HG03342 (cell line): ENCODE measurements around the gene RINL.
"Not testable (repeated sequence)": the region's sequence is repeated elsewhere in the genome, so short reads cannot be mapped to it uniquely, and the experiment has no call there.

Experiments used
- ATAC-seq: cut with Tn5 transposase; IDR thresholded peaks from one replicate; pipeline ENCODE4 v1.9.1; 2021; ENCODE audit warnings: mild to moderate bottlenecking, moderate library complexity; ENCODE audit not compliant: unreplicated experiment

Gene RINL

GRCh38 chr19:38836159-38836982 is 41.7 kb downstream of the RINL start:
- no peak for ATAC-seq

- no peak for ATAC-seq
Measured at GRCh38 chr19:38834590-38834989, 43.5 kb downstream of the RINL start.

- no peak for ATAC-seq
Measured at GRCh38 chr19:38834104-38834490, 44.0 kb downstream of the RINL start.

DNA sequence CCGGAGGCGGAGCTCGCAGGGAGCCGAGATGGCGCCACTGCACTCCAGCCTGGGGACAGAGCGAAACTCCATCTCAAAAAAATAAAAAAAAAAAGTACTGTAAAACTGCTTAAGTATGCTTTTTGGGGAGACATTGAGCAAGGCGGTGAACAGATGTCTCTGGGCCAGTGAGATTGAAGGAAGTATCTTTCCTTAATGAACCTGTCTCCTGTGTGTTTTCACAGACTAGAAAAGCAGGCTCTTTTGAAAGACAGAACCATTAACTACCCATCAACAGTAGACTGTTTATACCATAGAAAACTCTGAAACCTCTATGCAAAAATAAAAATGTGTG is 45.0 kb downstream of the RINL start:
- ATAC-seq = no peak

DNA sequence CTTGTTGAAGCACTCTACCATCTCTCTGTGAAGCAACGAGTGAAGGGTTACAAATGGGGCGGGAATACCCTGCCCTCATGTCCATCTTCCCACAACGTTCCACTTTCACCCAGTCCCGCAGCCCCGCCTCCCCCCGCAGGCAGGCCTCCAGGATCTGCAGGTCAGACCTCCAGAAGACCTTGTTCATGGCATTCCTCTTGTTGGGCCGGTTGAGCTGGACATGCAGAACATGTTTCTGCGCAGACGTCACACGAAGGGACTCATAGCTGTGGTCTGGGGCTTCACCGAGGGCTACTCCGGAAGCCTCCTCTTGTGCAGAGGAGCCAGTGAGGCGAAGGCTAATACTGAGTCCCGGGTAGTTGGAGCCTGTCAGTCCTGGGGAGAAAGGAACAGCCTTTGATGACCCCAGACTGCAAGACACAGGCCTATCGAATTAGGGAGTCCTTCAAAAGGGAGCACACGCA is 46.9 kb downstream of the RINL start:
- peak; percentile 43 for ATAC-seq

DNA sequence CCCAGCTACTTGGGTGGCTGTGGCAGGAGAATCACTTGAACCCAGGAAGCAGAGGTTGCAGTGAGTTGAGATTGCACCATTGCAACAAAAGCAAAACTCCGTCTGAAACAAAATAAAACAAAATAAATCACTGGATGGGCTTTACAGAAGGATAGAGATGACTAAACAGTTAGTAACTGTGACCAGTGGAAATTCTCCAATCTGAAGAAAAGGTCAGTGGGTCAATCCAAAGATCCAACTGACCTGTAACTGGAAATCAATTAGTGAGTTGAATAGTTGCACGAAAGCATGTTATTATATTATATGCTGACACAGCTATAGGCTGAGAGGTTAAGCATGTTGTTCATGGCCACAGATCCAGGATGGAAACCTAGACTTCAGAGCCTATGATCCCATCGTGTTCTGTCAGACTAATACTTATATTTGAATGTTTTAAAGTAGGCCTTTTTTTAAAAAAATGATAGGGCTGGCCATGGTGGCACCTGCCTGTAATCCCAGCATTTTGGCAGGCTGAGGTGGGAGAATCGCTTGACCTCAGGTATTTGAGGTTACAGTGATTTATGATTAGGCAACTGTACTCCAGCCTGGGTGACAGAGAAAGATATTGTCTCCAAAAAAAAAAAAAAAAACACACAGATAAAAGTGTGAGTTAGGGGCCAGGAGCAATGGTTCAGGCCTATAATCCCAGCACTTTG is 47.9 kb downstream of the RINL start:
- ATAC-seq = no peak

DNA sequence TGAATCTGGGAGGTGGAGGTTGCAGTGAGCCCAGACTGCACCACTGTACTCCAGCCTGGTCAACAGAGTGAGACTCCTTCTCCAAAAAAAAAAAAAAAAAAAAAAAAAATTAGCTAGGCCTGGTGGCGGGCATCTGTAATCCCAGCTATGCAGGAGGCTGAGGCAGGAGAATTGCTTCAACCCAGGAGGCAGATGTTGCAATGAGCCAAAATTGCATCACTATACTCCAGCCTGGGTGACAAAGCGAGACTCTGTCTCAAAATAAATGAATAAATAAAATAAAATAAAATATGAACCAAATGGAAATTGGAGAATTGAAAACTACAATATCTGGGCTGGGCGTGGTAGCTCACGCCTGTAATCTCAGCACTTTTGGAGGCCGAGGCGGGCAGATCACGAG is 48.9 kb downstream of the RINL start:
- ATAC-seq = not testable (repeated sequence)

DNA sequence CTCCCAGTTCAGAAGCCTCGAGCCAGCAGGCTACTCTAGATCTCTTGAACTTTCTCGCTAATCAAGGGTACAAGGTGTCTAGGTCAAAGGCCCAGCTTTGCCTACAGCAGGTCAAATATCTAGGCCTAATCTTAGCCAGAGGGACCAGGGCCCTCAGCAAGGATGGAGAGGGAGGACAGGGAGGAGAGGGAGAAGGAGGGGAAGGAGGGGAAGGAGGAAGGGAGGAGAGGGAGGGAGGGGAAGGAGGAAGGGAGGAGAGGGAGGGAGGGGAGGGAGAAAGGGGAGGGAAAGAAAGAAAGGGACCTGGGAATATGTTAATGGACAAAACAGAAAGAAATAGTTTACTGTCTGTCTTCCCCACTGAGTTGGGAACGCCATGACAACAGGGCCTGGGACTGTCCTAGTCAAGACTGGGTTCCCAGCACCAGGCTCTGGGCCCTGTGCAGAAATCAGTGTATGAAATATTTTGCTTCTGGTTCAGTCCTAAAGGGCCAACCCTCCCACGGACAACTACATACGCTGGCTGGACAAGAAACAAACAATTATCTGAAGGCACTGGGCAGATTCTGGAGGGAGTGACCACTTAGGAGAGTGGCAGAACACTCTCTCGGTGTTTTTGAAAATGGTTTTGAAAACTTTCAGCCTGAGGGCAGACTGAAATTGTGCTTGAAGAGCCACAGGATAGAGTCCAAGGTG is 51.1 kb downstream of the RINL start:
- no peak for ATAC-seq

DNA sequence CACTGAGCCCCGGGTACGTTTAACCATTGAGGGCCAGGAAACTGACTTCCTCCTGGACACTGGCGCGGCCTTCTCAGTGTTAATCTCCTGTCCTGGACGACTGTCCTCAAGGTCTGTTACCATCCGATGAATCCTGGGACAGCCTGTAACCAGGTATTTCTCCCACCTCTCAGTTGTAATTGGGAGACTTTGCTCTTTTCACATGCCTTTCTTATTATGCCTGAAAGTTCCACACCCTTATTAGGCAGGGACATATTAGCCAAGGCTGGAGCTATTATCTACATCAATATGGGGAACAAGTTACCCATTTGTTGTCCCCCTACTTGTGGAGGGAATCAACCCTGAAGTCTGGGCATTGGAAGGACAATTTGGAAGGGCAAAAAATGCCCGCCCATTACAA is 52.1 kb downstream of the RINL start:
- not testable (repeated sequence) for ATAC-seq

DNA sequence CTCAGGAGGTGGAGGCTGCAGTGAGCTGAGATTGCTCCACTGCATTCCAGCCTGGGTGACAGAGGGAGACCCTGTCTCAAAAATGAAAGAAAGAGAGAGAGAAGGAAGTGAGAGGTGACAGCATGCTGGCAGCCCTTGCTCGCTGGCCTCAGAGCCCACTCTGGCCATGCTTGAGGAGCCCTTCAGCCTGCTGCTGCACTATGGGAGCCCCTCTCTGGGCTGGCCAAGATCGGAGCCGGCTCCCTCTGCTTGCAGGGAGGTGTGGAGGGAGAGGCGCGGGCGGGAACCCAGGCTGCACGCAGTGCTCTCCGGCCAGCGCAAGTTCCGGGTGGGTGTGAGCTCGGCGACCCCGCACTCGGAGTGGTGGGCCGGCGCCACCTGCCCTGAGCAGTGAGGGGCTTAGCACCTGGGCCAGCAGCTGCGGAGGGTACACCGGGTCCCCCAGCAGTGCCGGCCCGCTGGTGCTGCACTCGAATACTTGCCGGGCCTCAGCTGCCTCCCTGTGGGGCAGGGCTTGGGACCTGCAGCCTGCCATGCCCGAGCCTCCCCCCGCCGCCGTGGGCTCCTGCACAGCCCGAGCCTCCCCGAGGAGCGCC is 56.7 kb downstream of the RINL start:
- ATAC-seq = not testable (repeated sequence)

GRCh38 chr19:38819231-38819920 is 58.7 kb downstream of the RINL start:
- ATAC-seq = no peak
